B cell (primary cell): Measurements from ENCODE around the gene ICE2. TPM values are rescaled to one million over a fixed set of nuclear protein-coding genes. Genes with fewer than 3 reads are reported as not detected.

ENCODE experiments used
- ATAC-seq: fragments of 200-7000 bp; cut with Tn5 transposase; one replicate; pipeline ENCODE4 v1.10.0; 2021; ENCODE audit warnings: low read depth, mild to moderate bottlenecking, moderate number of reproducible peaks, moderate library complexity
- CTCF ChIA-PET: fragments of 350-600 bp; sonication (Branson Sonifier 250); formaldehyde crosslinking; loops from one replicate; lab custom pipeline; 2021; ENCODE audit warnings: antibody characterized with exemption, inconsistent platforms; lab: Charles Lee
- POLR2A ChIA-PET: fragments of 350-600 bp; sonication (Branson Sonifier 250); formaldehyde crosslinking; loops from one replicate; lab custom pipeline; 2021; ENCODE audit warnings: antibody characterized with exemption; lab: Charles Lee
- DNase-seq: peaks from one replicate; pipeline ENCODE4 v3.0.0; 2013
- H2AFZ ChIP-seq: 2 replicates; pipeline ENCODE4 v1.6.1; 2012; ENCODE audit warnings: mild to moderate bottlenecking, low read depth, low read length; ENCODE audit not compliant: insufficient read depth, poor library complexity, severe bottlenecking
- H3K27ac ChIP-seq, 2 donors: 1 replicate in 1 of 2; 2 replicates in 1 of 2; pipeline ENCODE4 v1.5.1; 2012 to 2013; ENCODE audit warnings: low read length in 2 of 2, mild to moderate bottlenecking in 2 of 2, moderate library complexity in 1 of 2
- H3K27me3 ChIP-seq, 4 experiments: fragments of 200-600 bp in 1 of 4; sonication (generic) in 1 of 4; replicated peaks in 1 of 4; 1 replicate in 2 of 4; 2 replicates in 2 of 4; pipeline versions ENCODE4 v1.6.1 to v1.7.0; 2013 to 2016; ENCODE audit warnings: low read length in 3 of 4, mild to moderate bottlenecking in 2 of 4, mixed read lengths in 1 of 4, moderate library complexity in 1 of 4; ENCODE audit not compliant: insufficient read depth in 4 of 4, control insufficient read depth in 3 of 4; ENCODE audit errors: control extremely low read depth in 1 of 4
- H3K36me3 ChIP-seq, 2 experiments: replicated peaks in 1 of 2; 1 replicate in 1 of 2; 2 replicates in 1 of 2; pipeline versions ENCODE4 v1.6.1 to v1.7.1; 2013; ENCODE audit warnings: low read length in 1 of 2; ENCODE audit not compliant: insufficient read depth in 2 of 2, control insufficient read depth in 1 of 2; ENCODE audit errors: control extremely low read depth in 1 of 2, extremely low read depth in 1 of 2
- H3K4me1 ChIP-seq, 2 donors: fragments of 200-600 bp in 1 of 2; sonication (generic) in 1 of 2; 1 replicate in 1 of 2; 2 replicates in 1 of 2; pipeline versions ENCODE4 v1.5.1 to v1.6.1; 2013 to 2017; ENCODE audit warnings: low read length in 2 of 2; ENCODE audit not compliant: control insufficient read depth in 2 of 2, insufficient read depth in 2 of 2
- H3K4me2 ChIP-seq: replicated peaks from 2 replicates; pipeline ENCODE3; 2012; ENCODE audit warnings: mild to moderate bottlenecking, low read depth, low read length; ENCODE audit not compliant: poor library complexity, severe bottlenecking
- H3K4me3 ChIP-seq, 5 experiments: fragments of 200-600 bp in 1 of 5; sonication (generic) in 1 of 5; 1 replicate in 3 of 5; 2 replicates in 2 of 5; pipeline versions ENCODE4 v1.5.1 to v1.7.0; 2011 to 2016; ENCODE audit warnings: low read length in 4 of 5, mild to moderate bottlenecking in 4 of 5, low read depth in 2 of 5, control low read depth in 1 of 5, moderate library complexity in 1 of 5; ENCODE audit not compliant: insufficient read depth in 1 of 5; ENCODE audit errors: control extremely low read depth in 1 of 5, extremely low read depth in 1 of 5
- H3K79me2 ChIP-seq: fragments of 200-600 bp; sonication (generic); one replicate; pipeline ENCODE4 v1.6.0; 2016; ENCODE audit warnings: low read length; ENCODE audit not compliant: control insufficient read depth, insufficient read depth
- H3K9ac ChIP-seq: fragments of 200-600 bp; sonication (generic); 2 replicates; pipeline ENCODE4 v1.6.1; 2017; ENCODE audit warnings: mild to moderate bottlenecking, low read length, moderate library complexity
- H3K9me3 ChIP-seq, 3 donors: one replicate each; pipeline versions ENCODE4 v1.6.1 to v1.7.1; 2013; ENCODE audit warnings: low read length in 2 of 3; ENCODE audit not compliant: control insufficient read depth in 2 of 3, insufficient read depth in 1 of 3; ENCODE audit errors: control extremely low read depth in 1 of 3
- H4K20me1 ChIP-seq: 2 replicates; pipeline ENCODE4 v1.6.0; 2012; ENCODE audit warnings: mild to moderate bottlenecking, low read length; ENCODE audit not compliant: insufficient read depth, control insufficient read depth, poor library complexity, severe bottlenecking
- H3K27ac Mint-ChIP-seq: one replicate; pipeline ENCODE4 v1.8.0; 2021; ENCODE audit warnings: mixed read lengths
- H3K27me3 Mint-ChIP-seq: one replicate; pipeline ENCODE4 v1.8.0; 2021; ENCODE audit warnings: mixed read lengths
- H3K4me1 Mint-ChIP-seq: one replicate; pipeline ENCODE4 v1.8.0; 2021; ENCODE audit warnings: mixed read lengths
- H3K4me3 Mint-ChIP-seq: one replicate; pipeline ENCODE4 v1.8.0; 2021; ENCODE audit warnings: mixed read lengths
- H3K9me3 Mint-ChIP-seq: one replicate; pipeline ENCODE4 v1.8.0; 2022; ENCODE audit warnings: mixed read lengths; ENCODE audit not compliant: insufficient read depth
- EZH2 ChIP-seq: IDR thresholded peaks from 2 replicates; pipeline ENCODE4 v1.6.1; 2012; ENCODE audit warnings: borderline replicate concordance, low read depth, mild to moderate bottlenecking, moderate library complexity, low read length; ENCODE audit not compliant: insufficient read depth, poor library complexity, severe bottlenecking
- WGBS: methylation state at CpG from one replicate; pipeline ENCODE4 v1.1.5; 2013; ENCODE audit warnings: missing lambda C conversion rate; ENCODE audit not compliant: insufficient coverage; 5-methylcytosine and 5-hydroxymethylcytosine counted together
- intact Hi-C: fragments of 100-400 bp; cut with micrococcal nuclease; formaldehyde crosslinking; loops from one replicate; pipeline ENCODE4 v1.10.0; 2022
- polyA plus RNA-seq: library from polyadenylated mRNA; depleted of rRNA; stranded (reverse); fragments of >200 nt; gene quantifications from 2 replicates; pipeline ENCODE4 v1.2.3, GENCODE V29; 2012
- total RNA-seq, 2 donors: library from RNA; stranded (reverse); fragments of 120-200 nt in 1 of 2; gene quantifications; 1 replicate in 1 of 2; 2 replicates in 1 of 2; pipeline versions ENCODE4 v1.2.3 to v1.2.4, GENCODE V29; 2013 to 2022
- TF ChIP-seq, protein P1 (sequence below): fragments of 200-600 bp; IDR thresholded peaks from one replicate; pipeline ENCODE4 v1.8.0; 2022; ENCODE audit warnings: antibody characterized with exemption, mild to moderate bottlenecking

Gene ICE2
- total and polyA plus RNA-seq, 2 donors (not counting 1 experiment from before 2014, with no cell fraction given) = 19.0 to 71.2 TPM

DNA sequence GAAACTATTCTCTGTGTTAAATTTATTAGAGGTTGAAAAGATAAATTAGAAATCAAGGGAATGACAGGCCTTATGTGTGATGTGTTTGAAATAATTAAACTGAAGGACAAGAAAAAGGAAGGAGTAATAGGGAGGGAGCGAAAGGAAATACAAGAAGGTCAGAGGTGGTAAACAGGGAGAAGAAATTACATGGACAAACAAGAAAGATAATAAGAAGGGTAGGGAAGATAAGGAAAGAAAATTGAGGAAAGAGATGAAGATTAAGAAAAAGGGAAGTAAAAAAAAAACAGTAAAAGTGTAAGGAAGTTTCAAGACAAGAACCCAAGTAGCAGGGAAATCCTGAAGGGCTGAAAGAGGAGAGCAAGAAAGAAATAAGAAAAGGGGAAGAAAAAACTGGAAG, 54.9 kb downstream of the ICE2 start:
- no peak overlapping the region for H2AFZ ChIP-seq
- no peaks in the 10 kb centered on the region for H3K27me3 ChIP-seq
- H3K36me3 ChIP-seq = peaks cover 12 to 32% of the 10 kb centered on the region in 2 experiments
- WGBS = 100% methylated on average over 1 of the region's 1 CpG
- H3K9ac ChIP-seq = no peak overlapping the region
- H3K4me3 ChIP-seq = no peak overlapping the region
- DNase-seq (no peak), ATAC-seq (no peak)
- H3K4me1 Mint-ChIP-seq = no peaks in the 10 kb centered on the region
- ChIA-PET CTCF (interaction anchor here (0.9 kb wide), 1 partner anchor 20 kb away, joined by 3 read pairs; no protein-coding TSS in a partner anchor), POLR2A (no interaction called here)
- no peaks in the 10 kb centered on the region for H3K9me3 ChIP-seq
- no peaks in the 10 kb centered on the region for H3K4me1 ChIP-seq
- H3K27ac Mint-ChIP-seq = no peak overlapping the region
- no peaks in the 10 kb centered on the region for H4K20me1 ChIP-seq
- no peak overlapping the region for H3K4me3 Mint-ChIP-seq
- no peak overlapping the region for H3K4me2 ChIP-seq
- TF ChIP-seq, protein P1, sequence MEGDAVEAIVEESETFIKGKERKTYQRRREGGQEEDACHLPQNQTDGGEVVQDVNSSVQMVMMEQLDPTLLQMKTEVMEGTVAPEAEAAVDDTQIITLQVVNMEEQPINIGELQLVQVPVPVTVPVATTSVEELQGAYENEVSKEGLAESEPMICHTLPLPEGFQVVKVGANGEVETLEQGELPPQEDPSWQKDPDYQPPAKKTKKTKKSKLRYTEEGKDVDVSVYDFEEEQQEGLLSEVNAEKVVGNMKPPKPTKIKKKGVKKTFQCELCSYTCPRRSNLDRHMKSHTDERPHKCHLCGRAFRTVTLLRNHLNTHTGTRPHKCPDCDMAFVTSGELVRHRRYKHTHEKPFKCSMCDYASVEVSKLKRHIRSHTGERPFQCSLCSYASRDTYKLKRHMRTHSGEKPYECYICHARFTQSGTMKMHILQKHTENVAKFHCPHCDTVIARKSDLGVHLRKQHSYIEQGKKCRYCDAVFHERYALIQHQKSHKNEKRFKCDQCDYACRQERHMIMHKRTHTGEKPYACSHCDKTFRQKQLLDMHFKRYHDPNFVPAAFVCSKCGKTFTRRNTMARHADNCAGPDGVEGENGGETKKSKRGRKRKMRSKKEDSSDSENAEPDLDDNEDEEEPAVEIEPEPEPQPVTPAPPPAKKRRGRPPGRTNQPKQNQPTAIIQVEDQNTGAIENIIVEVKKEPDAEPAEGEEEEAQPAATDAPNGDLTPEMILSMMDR = no peak
- TF ChIP-seq EZH2 = no peak
- no peaks in the 10 kb centered on the region for H3K27me3 Mint-ChIP-seq
- H3K79me2 ChIP-seq = no peaks in the 10 kb centered on the region
- intact Hi-C loops = no loop called here
- H3K9me3 Mint-ChIP-seq = no peaks in the 10 kb centered on the region
- no peak overlapping the region for H3K27ac ChIP-seq

DNA sequence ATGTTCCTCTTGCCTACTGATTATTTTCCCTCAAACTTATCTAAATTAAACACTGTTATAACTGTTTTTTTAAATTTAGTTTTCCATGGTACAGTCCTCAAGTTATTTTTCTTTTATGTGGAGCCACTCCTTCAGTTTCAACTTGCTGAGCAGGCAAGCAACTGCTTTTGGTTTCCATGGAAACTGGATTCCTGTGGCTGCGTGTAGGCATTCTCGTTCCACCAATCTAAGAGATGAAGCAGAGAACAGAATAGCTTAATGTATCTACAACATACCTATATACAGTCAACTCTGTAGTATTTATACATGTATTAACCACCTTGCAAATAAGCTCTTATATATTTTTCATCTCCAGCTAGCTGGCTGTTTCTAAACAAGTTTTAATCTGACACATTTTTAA, 55.4 kb downstream of the ICE2 start:
- Mint-ChIP-seq H3K4me1 (no peaks in the 10 kb centered on the region), H3K4me3 (no peak overlapping the region), H3K9me3 (no peaks in the 10 kb centered on the region), H3K27me3 (no peaks in the 10 kb centered on the region), H3K27ac (no peak overlapping the region)
- Histone ChIP-seq H3K9me3 (no peaks in the 10 kb centered on the region), H3K36me3 (peaks cover 12 to 32% of the 10 kb centered on the region in 2 experiments), H2AFZ (no peak overlapping the region), H3K27me3 (no peaks in the 10 kb centered on the region), H3K4me1 (no peaks in the 10 kb centered on the region), H3K4me2 (no peak overlapping the region), H4K20me1 (no peaks in the 10 kb centered on the region), H3K9ac (no peak overlapping the region), H3K27ac (peak overlapping the region in 1 of 2 donors; percentile 13), H3K79me2 (no peaks in the 10 kb centered on the region), H3K4me3 (no peak overlapping the region)
- TF ChIP-seq, protein P1 = no peak
- no peak for TF ChIP-seq EZH2
- WGBS = 92% methylated on average over 2 of the region's 2 CpGs
- CTCF ChIA-PET = interaction anchor here (0.9 kb wide), 1 partner anchor 20 kb away, joined by 3 read pairs; no protein-coding TSS in a partner anchor
- intact Hi-C loops = no loop called here
- DNase-seq (no peak), ATAC-seq (no peak)
- POLR2A ChIA-PET = no interaction called here
